NOMO-1 treated with dmso at 0.1 percent for 144 hours (cell line): ENCODE data around the gene ZNF681.
"Not testable (repeated sequence)": the region's sequence is repeated elsewhere in the genome, so short reads cannot be mapped to it uniquely, and the experiment has no call there.

ENCODE experiments used
- DNase-seq: peaks from one replicate; lab custom pipeline; 2025; ENCODE audit not compliant: unreplicated experiment; lab: John Stamatoyannopoulos, UW

The ZNF681 gene

DNA sequence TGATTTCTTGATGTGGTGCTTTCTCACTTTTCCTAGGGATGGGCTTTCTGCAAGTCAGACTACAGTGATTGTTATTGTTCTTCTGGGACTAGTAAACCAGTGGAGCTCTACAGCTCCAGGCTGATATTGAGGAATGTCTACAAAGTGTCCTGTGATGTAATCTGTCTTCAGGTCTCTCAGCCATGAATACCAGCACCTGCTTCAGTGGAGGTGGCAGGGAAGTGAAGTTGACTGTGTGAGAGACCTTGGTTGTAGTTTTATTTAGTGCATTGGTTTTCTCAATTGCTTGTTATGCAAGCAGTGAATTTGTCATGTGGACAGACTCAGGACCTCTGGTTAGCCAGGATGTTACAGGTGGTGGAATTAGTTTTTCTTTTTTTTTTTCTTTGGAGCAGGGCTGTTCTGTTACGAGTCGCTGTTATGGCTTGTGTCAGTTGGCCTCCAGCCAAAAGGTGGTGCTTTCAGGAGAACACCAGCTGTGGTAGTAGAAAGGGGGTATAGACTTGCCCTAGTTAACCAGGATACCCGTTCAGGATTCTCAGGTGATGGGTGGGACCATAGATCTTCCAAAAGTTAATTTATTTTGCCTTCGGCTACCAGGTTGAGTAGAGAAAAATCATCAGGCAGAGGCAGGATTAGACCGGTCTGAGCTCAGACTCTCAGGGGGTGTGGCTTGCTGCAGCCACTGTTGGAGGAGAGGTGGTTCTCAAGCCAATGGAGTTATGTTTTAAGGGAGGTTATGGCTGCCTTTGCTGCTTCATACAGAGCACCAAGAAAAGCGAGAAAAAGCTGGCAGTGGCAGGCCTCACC, 59.8 kb downstream of the ZNF681 start:
- no peak for DNase-seq

DNA sequence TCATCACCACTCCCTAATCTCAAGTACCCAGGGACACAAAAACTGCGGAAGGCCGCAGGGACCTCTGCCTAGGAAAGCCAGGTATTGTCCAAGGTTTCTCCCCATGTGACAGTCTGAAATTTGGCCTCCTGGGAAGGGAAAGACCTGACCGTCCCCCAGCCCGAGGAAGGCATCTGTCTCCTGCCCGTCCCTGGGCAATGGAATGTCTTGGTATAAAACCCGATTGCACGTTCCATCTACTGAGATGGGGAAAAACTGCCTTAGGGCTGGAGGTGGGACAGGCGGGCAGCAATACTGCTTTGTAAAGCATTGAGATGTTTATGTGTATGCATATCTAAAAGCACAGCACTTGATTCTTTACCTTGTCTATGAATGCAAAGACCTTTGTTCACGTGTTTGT, 65.8 kb downstream of the ZNF681 start:
- DNase-seq = not testable (repeated sequence)
